ENCODE data around the gene ARPC1A.
"Not testable (repeated sequence)": the region's sequence is repeated elsewhere in the genome, so short reads cannot be mapped to it uniquely, and the experiment has no call there.

The ARPC1A gene

DNA sequence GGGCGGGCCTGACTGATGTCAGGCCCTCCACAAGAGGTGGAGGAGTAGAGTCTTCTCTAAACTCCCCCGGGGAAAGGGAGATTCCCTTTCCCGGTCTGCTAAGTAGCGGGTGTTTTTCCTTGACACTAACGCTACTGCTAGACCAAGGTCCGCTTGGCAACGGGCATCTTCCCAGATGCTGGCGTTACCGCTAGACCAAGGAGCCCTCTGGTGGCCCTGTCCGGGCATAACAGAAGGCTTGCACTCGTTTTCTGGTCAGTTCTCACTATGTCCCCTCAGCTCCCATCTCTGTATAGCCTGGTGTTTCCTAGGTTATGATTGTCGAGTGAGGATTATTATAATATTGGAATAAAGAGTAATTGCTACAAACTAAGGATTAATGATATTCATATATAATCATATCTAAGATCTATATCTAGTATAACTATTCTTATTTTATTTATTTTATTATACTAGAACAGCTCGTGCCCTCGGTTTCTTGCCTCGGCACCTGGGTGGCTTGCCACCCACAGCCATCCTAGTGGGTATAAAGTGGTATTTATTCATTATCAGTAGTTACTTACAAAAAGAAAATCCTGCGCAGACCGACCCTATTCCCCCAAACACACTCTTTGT is 89.9 kb downstream of the ARPC1A start:
- DNase-seq = not testable (repeated sequence)
